Frontal cortex (tissue), 4 donors: ENCODE data around the gene GDF7. TPM values are rescaled to one million over a fixed set of nuclear protein-coding genes. Genes with fewer than 3 reads are reported as not detected.

ENCODE experiments used
- DNase-seq, 2 donors: peaks; one replicate each; pipeline ENCODE4 v3.0.0; 2012; ENCODE audit warnings: low spot score in 2 of 2
- FAIRE-seq: peaks from 2 replicates; lab custom pipeline; 2012; peaks lifted over from hg19 to GRCh38; lab: Jason Lieb, UNC
- total RNA-seq: library from RNA; depleted of rRNA; stranded (reverse); fragments of >200 nt; gene quantifications from one replicate; pipeline ENCODE4 v1.2.3, GENCODE V29; 2014
- donor health status: control.
- donor health status: control.
- donor health status: control.

GDF7 gene
- total RNA-seq, 1 donor from 2014 or later: under 0.01 TPM

- no peak for FAIRE-seq
- no peak for DNase-seq
Observed at GRCh38 chr2:20627712-20628380, 39.1 kb upstream of the GDF7 start.

- no peak for DNase-seq
- no peak for FAIRE-seq
Observed at GRCh38 chr2:20629181-20629580, 37.8 kb upstream of the GDF7 start.

- FAIRE-seq: no peak
- no peak for DNase-seq
Observed at GRCh38 chr2:20629581-20630171, 37.3 kb upstream of the GDF7 start.

- DNase-seq (no peak), FAIRE-seq (no peak)
Observed at GRCh38 chr2:20630967-20631366, 36.0 kb upstream of the GDF7 start.

- DNase-seq: no peak
- no peak for FAIRE-seq
Observed at GRCh38 chr2:20631617-20632307, 35.2 kb upstream of the GDF7 start.

GRCh38 chr2:20632446-20632990 lies 34.4 kb upstream of the GDF7 start:
- no peak for DNase-seq

GRCh38 chr2:20633001-20633400 lies 33.9 kb upstream of the GDF7 start:
- FAIRE-seq: no peak
- no peak for DNase-seq

More at GRCh38 chr2:20632446-20632990, 34.4 kb upstream of the GDF7 start:
- FAIRE-seq: no peak

- FAIRE-seq (no peak), DNase-seq (no peak)
Observed at GRCh38 chr2:20633794-20634506, 33.0 kb upstream of the GDF7 start.

- FAIRE-seq (no peak), DNase-seq (no peak)
Observed at GRCh38 chr2:20634507-20635112, 32.3 kb upstream of the GDF7 start.

- FAIRE-seq (no peak), DNase-seq (no peak)
Observed at GRCh38 chr2:20635113-20635510, 31.8 kb upstream of the GDF7 start.

GRCh38 chr2:20635675-20636584 lies 31.0 kb upstream of the GDF7 start:
- FAIRE-seq (no peak), DNase-seq (peak; percentile 71 to 91)

- DNase-seq (no peak), FAIRE-seq (no peak)
Observed at GRCh38 chr2:20637147-20637546, 29.8 kb upstream of the GDF7 start.

- no peak for DNase-seq
- no peak for FAIRE-seq
Observed at GRCh38 chr2:20638014-20638413, 28.9 kb upstream of the GDF7 start.

- FAIRE-seq (no peak), DNase-seq (no peak)
Observed at GRCh38 chr2:20638646-20639430, 28.1 kb upstream of the GDF7 start.

- FAIRE-seq (no peak), DNase-seq (peak in 1 of 2 donors; percentile 46)
Observed at GRCh38 chr2:20640411-20641122, 26.4 kb upstream of the GDF7 start.

GRCh38 chr2:20641123-20641985 lies 25.6 kb upstream of the GDF7 start:
- no peak for FAIRE-seq
- peak in 1 of 2 donors; percentile 44 for DNase-seq
